GM23338 (cell line): Measurements from ENCODE around the gene SLFN12. TPM values are rescaled to one million over a fixed set of nuclear protein-coding genes. Genes with fewer than 3 reads are reported as not detected.

Experiments used
- ATAC-seq: fragments of 200-7000 bp; cut with Tn5 transposase; 3 replicates; pipeline ENCODE4 v1.9.1; 2020
- DNase-seq: peaks from one replicate; pipeline ENCODE4 v3.0.0-alpha.2; 2015; ENCODE audit warnings: low spot score
- H2AFZ ChIP-seq: fragments of 200-600 bp; sonication (generic); 2 replicates; pipeline ENCODE4 v1.8.0; 2016; ENCODE audit warnings: antibody characterized with exemption, mild to moderate bottlenecking, moderate library complexity
- H3F3A ChIP-seq: fragments of 200-600 bp; sonication (generic); replicated peaks from 2 replicates; pipeline ENCODE4 v1.8.0; 2017; ENCODE audit warnings: antibody characterized with exemption, mixed run types, low read depth
- H3K27ac ChIP-seq: fragments of 200-600 bp; sonication (generic); 2 replicates; pipeline ENCODE4 v1.6.1; 2016; ENCODE audit warnings: low read depth
- H3K27me3 ChIP-seq: fragments of 200-600 bp; sonication (generic); 2 replicates; pipeline ENCODE4 v1.8.0; 2016; ENCODE audit warnings: mild to moderate bottlenecking, mixed run types, moderate library complexity; ENCODE audit not compliant: insufficient read depth
- H3K36me3 ChIP-seq: fragments of 200-600 bp; sonication (generic); 2 replicates; pipeline ENCODE4 v1.8.0; 2016; ENCODE audit warnings: mild to moderate bottlenecking; ENCODE audit not compliant: insufficient read depth
- H3K4me1 ChIP-seq: fragments of 200-600 bp; sonication (generic); 2 replicates; pipeline ENCODE4 v1.8.0; 2016; ENCODE audit warnings: mild to moderate bottlenecking, moderate library complexity; ENCODE audit not compliant: insufficient read depth
- H3K4me2 ChIP-seq: fragments of 200-600 bp; sonication (generic); 2 replicates; pipeline ENCODE4 v1.7.1; 2017; ENCODE audit warnings: mixed run types
- H3K4me3 ChIP-seq: fragments of 200-600 bp; sonication (generic); 2 replicates; pipeline ENCODE4 v1.6.1; 2016; ENCODE audit warnings: mixed run types
- H3K79me2 ChIP-seq: fragments of 200-600 bp; sonication (generic); replicated peaks from 2 replicates; pipeline ENCODE4 v1.8.0; 2017; ENCODE audit warnings: mild to moderate bottlenecking; ENCODE audit not compliant: insufficient read depth
- H3K9me2 ChIP-seq: fragments of 200-600 bp; sonication (generic); 2 replicates; pipeline ENCODE4 v1.8.0; 2017; ENCODE audit not compliant: insufficient read depth
- H4K20me1 ChIP-seq: fragments of 200-600 bp; sonication (generic); replicated peaks from 2 replicates; pipeline ENCODE4 v1.8.0; 2017; ENCODE audit warnings: mild to moderate bottlenecking; ENCODE audit not compliant: insufficient read depth
- H3K27ac Mint-ChIP-seq: 2 replicates; pipeline ENCODE4 v1.8.0; 2020; ENCODE audit warnings: inconsistent platforms, mild to moderate bottlenecking, moderate library complexity, mixed read lengths
- H3K27me3 Mint-ChIP-seq: 3 replicates; pipeline ENCODE4 v1.8.0; 2022; ENCODE audit warnings: low read depth, mild to moderate bottlenecking, moderate library complexity, mixed read lengths, inconsistent platforms; ENCODE audit not compliant: insufficient read depth, poor library complexity
- H3K36me3 Mint-ChIP-seq: 3 replicates; pipeline ENCODE4 v1.8.0; 2021; ENCODE audit warnings: low read depth, mild to moderate bottlenecking, inconsistent platforms, moderate library complexity, mixed read lengths
- H3K4me1 Mint-ChIP-seq: 3 replicates; pipeline ENCODE4 v1.8.0; 2020; ENCODE audit warnings: mild to moderate bottlenecking, inconsistent platforms, mixed read lengths
- H3K4me3 Mint-ChIP-seq: 3 replicates; pipeline ENCODE4 v1.8.0; 2021; ENCODE audit warnings: moderate library complexity, mild to moderate bottlenecking, inconsistent platforms, mixed read lengths
- H3K9me3 Mint-ChIP-seq: 3 replicates; pipeline ENCODE4 v1.8.0; 2020; ENCODE audit warnings: moderate library complexity, mild to moderate bottlenecking, inconsistent platforms, mixed read lengths
- CREB1 ChIP-seq: fragments of 250-450 bp; sonication (Bioruptor Pico); IDR thresholded peaks from 2 replicates; pipeline ENCODE4 v1.5.0; 2020; ENCODE audit warnings: low read depth, mild to moderate bottlenecking, moderate library complexity
- EZH2 ChIP-seq: fragments of 200-600 bp; sonication (generic); IDR thresholded peaks from one replicate; pipeline ENCODE4 v1.8.0; 2017; ENCODE audit warnings: antibody characterized with exemption, mild to moderate bottlenecking, low read depth; ENCODE audit not compliant: unreplicated experiment
- EZH2phosphoT487 ChIP-seq: fragments of 200-600 bp; sonication (generic); IDR thresholded peaks from one replicate; pipeline ENCODE4 v1.8.1; 2018; ENCODE audit warnings: antibody characterized with exemption; ENCODE audit not compliant: unreplicated experiment
- JUNB ChIP-seq: IDR thresholded peaks from one replicate; pipeline ENCODE4 v1.6.1; 2016; ENCODE audit warnings: antibody characterized with exemption; ENCODE audit not compliant: unreplicated experiment
- NANOG ChIP-seq: IDR thresholded peaks from 2 replicates; pipeline ENCODE4 v1.6.1; 2016; ENCODE audit warnings: antibody characterized with exemption, borderline replicate concordance
- POLR2AphosphoS5 ChIP-seq: IDR thresholded peaks from 2 replicates; pipeline ENCODE4 v1.6.1; 2016; ENCODE audit warnings: antibody characterized with exemption, low read depth
- ZNF114 ChIP-seq: fragments of 250-450 bp; sonication (Bioruptor Pico); IDR thresholded peaks from 2 replicates; pipeline ENCODE4 v1.5.0; 2020; ENCODE audit warnings: mild to moderate bottlenecking, moderate library complexity
- ZNF331 ChIP-seq: fragments of 250-450 bp; sonication (Bioruptor Pico); IDR thresholded peaks from 2 replicates; pipeline ENCODE4 v1.5.0; 2020; ENCODE audit warnings: low read depth, mild to moderate bottlenecking, moderate library complexity
- polyA plus RNA-seq: library from polyadenylated mRNA; unstranded; fragments of >200 nt; fragmentation: Nextera tagmentation; extraction: Ambion mirVana; gene quantifications from 2 replicates; pipeline ENCODE4 v1.2.1, GENCODE V29; 2016
- total RNA-seq: library from RNA; depleted of rRNA; stranded (reverse); fragments of >200 nt; shearing (Covaris generic); gene quantifications from 2 replicates; pipeline ENCODE4 v1.2.3, GENCODE V29; 2014
- TF ChIP-seq, protein P1 (sequence below): IDR thresholded peaks from one replicate; pipeline ENCODE4 v1.6.1; 2018; ENCODE audit warnings: antibody characterized with exemption; ENCODE audit not compliant: unreplicated experiment
- TF ChIP-seq, protein P2 (sequence below), 2 experiments: fragments of 200-600 bp in 1 of 2; sonication (generic) in 1 of 2; conservative IDR thresholded peaks; 2 replicates each; pipeline versions ENCODE4 v1.5.1 to v1.6.1; 2016 to 2017; ENCODE audit warnings: antibody characterized with exemption in 2 of 2, low read depth in 2 of 2, mild to moderate bottlenecking in 2 of 2, moderate library complexity in 1 of 2
- TF ChIP-seq, protein P3 (sequence below): fragments of 250-450 bp; sonication (Bioruptor Pico); IDR thresholded peaks from 2 replicates; pipeline ENCODE4 v1.5.0; 2020; ENCODE audit warnings: mild to moderate bottlenecking, moderate library complexity
- TF ChIP-seq, protein P4 (sequence below): IDR thresholded peaks from 2 replicates; pipeline ENCODE4 v1.6.1; 2016; ENCODE audit warnings: antibody characterized with exemption

Gene SLFN12
- total and polyA plus RNA-seq, 2 experiments from 2014 or later = 3.5 to 9.2 TPM

GRCh38 chr17:35377706-35378105, 54.6 kb downstream of the SLFN12 start (continued):
- TF ChIP-seq, protein P1, sequence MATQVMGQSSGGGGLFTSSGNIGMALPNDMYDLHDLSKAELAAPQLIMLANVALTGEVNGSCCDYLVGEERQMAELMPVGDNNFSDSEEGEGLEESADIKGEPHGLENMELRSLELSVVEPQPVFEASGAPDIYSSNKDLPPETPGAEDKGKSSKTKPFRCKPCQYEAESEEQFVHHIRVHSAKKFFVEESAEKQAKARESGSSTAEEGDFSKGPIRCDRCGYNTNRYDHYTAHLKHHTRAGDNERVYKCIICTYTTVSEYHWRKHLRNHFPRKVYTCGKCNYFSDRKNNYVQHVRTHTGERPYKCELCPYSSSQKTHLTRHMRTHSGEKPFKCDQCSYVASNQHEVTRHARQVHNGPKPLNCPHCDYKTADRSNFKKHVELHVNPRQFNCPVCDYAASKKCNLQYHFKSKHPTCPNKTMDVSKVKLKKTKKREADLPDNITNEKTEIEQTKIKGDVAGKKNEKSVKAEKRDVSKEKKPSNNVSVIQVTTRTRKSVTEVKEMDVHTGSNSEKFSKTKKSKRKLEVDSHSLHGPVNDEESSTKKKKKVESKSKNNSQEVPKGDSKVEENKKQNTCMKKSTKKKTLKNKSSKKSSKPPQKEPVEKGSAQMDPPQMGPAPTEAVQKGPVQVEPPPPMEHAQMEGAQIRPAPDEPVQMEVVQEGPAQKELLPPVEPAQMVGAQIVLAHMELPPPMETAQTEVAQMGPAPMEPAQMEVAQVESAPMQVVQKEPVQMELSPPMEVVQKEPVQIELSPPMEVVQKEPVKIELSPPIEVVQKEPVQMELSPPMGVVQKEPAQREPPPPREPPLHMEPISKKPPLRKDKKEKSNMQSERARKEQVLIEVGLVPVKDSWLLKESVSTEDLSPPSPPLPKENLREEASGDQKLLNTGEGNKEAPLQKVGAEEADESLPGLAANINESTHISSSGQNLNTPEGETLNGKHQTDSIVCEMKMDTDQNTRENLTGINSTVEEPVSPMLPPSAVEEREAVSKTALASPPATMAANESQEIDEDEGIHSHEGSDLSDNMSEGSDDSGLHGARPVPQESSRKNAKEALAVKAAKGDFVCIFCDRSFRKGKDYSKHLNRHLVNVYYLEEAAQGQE = no peak

- no peak overlapping the region for H3K27ac Mint-ChIP-seq
- TF ChIP-seq CREB1 (CRISPR knock-in tag) = no peak
- TF ChIP-seq, protein P2, sequence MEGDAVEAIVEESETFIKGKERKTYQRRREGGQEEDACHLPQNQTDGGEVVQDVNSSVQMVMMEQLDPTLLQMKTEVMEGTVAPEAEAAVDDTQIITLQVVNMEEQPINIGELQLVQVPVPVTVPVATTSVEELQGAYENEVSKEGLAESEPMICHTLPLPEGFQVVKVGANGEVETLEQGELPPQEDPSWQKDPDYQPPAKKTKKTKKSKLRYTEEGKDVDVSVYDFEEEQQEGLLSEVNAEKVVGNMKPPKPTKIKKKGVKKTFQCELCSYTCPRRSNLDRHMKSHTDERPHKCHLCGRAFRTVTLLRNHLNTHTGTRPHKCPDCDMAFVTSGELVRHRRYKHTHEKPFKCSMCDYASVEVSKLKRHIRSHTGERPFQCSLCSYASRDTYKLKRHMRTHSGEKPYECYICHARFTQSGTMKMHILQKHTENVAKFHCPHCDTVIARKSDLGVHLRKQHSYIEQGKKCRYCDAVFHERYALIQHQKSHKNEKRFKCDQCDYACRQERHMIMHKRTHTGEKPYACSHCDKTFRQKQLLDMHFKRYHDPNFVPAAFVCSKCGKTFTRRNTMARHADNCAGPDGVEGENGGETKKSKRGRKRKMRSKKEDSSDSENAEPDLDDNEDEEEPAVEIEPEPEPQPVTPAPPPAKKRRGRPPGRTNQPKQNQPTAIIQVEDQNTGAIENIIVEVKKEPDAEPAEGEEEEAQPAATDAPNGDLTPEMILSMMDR (conservative IDR thresholded peaks at IDR 0.05; ENCODE audit: low read depth in 2 of 2) = no peak
- no peak for TF ChIP-seq JUNB
- TF ChIP-seq, protein P3, sequence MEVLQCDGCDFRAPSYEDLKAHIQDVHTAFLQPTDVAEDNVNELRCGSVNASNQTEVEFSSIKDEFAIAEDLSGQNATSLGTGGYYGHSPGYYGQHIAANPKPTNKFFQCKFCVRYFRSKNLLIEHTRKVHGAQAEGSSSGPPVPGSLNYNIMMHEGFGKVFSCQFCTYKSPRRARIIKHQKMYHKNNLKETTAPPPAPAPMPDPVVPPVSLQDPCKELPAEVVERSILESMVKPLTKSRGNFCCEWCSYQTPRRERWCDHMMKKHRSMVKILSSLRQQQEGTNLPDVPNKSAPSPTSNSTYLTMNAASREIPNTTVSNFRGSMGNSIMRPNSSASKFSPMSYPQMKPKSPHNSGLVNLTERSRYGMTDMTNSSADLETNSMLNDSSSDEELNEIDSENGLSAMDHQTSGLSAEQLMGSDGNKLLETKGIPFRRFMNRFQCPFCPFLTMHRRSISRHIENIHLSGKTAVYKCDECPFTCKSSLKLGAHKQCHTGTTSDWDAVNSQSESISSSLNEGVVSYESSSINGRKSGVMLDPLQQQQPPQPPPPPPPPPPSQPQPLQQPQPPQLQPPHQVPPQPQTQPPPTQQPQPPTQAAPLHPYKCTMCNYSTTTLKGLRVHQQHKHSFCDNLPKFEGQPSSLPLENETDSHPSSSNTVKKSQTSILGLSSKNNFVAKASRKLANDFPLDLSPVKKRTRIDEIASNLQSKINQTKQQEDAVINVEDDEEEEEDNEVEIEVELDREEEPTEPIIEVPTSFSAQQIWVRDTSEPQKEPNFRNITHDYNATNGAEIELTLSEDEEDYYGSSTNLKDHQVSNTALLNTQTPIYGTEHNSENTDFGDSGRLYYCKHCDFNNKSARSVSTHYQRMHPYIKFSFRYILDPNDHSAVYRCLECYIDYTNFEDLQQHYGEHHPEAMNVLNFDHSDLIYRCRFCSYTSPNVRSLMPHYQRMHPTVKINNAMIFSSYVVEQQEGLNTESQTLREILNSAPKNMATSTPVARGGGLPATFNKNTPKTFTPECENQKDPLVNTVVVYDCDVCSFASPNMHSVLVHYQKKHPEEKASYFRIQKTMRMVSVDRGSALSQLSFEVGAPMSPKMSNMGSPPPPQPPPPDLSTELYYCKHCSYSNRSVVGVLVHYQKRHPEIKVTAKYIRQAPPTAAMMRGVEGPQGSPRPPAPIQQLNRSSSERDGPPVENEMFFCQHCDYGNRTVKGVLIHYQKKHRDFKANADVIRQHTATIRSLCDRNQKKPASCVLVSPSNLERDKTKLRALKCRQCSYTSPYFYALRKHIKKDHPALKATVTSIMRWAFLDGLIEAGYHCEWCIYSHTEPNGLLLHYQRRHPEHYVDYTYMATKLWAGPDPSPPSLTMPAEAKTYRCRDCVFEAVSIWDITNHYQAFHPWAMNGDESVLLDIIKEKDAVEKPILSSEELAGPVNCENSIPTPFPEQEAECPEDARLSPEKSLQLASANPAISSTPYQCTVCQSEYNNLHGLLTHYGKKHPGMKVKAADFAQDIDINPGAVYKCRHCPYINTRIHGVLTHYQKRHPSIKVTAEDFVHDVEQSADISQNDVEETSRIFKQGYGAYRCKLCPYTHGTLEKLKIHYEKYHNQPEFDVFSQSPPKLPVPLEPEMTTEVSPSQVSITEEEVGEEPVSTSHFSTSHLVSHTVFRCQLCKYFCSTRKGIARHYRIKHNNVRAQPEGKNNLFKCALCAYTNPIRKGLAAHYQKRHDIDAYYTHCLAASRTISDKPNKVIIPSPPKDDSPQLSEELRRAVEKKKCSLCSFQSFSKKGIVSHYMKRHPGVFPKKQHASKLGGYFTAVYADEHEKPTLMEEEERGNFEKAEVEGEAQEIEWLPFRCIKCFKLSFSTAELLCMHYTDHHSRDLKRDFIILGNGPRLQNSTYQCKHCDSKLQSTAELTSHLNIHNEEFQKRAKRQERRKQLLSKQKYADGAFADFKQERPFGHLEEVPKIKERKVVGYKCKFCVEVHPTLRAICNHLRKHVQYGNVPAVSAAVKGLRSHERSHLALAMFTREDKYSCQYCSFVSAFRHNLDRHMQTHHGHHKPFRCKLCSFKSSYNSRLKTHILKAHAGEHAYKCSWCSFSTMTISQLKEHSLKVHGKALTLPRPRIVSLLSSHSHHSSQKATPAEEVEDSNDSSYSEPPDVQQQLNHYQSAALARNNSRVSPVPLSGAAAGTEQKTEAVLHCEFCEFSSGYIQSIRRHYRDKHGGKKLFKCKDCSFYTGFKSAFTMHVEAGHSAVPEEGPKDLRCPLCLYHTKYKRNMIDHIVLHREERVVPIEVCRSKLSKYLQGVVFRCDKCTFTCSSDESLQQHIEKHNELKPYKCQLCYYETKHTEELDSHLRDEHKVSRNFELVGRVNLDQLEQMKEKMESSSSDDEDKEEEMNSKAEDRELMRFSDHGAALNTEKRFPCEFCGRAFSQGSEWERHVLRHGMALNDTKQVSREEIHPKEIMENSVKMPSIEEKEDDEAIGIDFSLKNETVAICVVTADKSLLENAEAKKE = no peak
- no peak for TF ChIP-seq EZH2phosphoT487
- TF ChIP-seq ZNF114 (CRISPR knock-in tag) = no peak
- TF ChIP-seq, protein P4, sequence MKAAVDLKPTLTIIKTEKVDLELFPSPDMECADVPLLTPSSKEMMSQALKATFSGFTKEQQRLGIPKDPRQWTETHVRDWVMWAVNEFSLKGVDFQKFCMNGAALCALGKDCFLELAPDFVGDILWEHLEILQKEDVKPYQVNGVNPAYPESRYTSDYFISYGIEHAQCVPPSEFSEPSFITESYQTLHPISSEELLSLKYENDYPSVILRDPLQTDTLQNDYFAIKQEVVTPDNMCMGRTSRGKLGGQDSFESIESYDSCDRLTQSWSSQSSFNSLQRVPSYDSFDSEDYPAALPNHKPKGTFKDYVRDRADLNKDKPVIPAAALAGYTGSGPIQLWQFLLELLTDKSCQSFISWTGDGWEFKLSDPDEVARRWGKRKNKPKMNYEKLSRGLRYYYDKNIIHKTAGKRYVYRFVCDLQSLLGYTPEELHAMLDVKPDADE = no peak
- TF ChIP-seq POLR2AphosphoS5 = no peak
- TF ChIP-seq EZH2 = no peak
- no peak for TF ChIP-seq NANOG
- no peak for TF ChIP-seq ZNF331
Observed at GRCh38 chr17:35377068-35377467, 55.2 kb downstream of the SLFN12 start.

More at GRCh38 chr17:35377068-35377467, 55.2 kb downstream of the SLFN12 start:
- H4K20me1 ChIP-seq = peaks cover 3% of the 10 kb centered on the region; the same call in 1 of the 2 replicates
- H3K9me2 ChIP-seq = no peaks in the 10 kb centered on the region
- no peak overlapping the region for H3K4me3 ChIP-seq
- H3K27me3 Mint-ChIP-seq = peaks cover 46% of the 10 kb centered on the region
- H2AFZ ChIP-seq = no peak overlapping the region
- H3K36me3 Mint-ChIP-seq = no peaks in the 10 kb centered on the region
- H3K9me3 Mint-ChIP-seq = peaks cover 9% of the 10 kb centered on the region; the same call in 2 of the 3 replicates
- H3K27ac ChIP-seq = no peak overlapping the region
- DNase-seq (no peak), ATAC-seq (no peak)
- H3K4me1 Mint-ChIP-seq = 0 out of 3 replicates have a peak, but pooled peaks cover 5% of the 10 kb centered on the region
- no peaks in the 10 kb centered on the region for H3K36me3 ChIP-seq
- H3K4me3 Mint-ChIP-seq = no peak overlapping the region
- H3K79me2 ChIP-seq = no peaks in the 10 kb centered on the region
- no peak overlapping the region for H3K4me2 ChIP-seq
- H3F3A ChIP-seq = peaks cover 3% of the 10 kb centered on the region; the same call in 1 of the 2 replicates
- peaks cover 18% of the 10 kb centered on the region for H3K4me1 ChIP-seq
- peaks cover 84% of the 10 kb centered on the region for H3K27me3 ChIP-seq
